Sigmoid colon (tissue), 4 donors: ENCODE data around the gene PCDHA5.
A peak's percentile ranks its signal among the peaks of the same experiment; 100 is the strongest.

Experiments used
- POLR2A ChIP-seq, 2 donors: fragments of 450-650 bp; IDR thresholded peaks; one replicate each; pipeline ENCODE4 v1.6.1; 2016; ENCODE audit warnings: antibody characterized with exemption in 2 of 2, mild to moderate bottlenecking in 2 of 2, moderate library complexity in 2 of 2
- POLR2AphosphoS5 ChIP-seq, 4 donors: sonication (generic); formaldehyde crosslinking; IDR thresholded peaks; one replicate each; pipeline ENCODE4 v1.6.1; 2017; ENCODE audit warnings: antibody characterized with exemption in 4 of 4
- TF ChIP-seq, protein P1 (sequence below), 4 experiments: fragments of 450-650 bp in 3 of 4; fragments of 200-600 bp in 1 of 4; IDR thresholded peaks; one replicate each; pipeline ENCODE4 v1.5.1; 2016 to 2019; ENCODE audit warnings: antibody characterized with exemption in 4 of 4, mild to moderate bottlenecking in 3 of 4, moderate library complexity in 2 of 4

DNA sequence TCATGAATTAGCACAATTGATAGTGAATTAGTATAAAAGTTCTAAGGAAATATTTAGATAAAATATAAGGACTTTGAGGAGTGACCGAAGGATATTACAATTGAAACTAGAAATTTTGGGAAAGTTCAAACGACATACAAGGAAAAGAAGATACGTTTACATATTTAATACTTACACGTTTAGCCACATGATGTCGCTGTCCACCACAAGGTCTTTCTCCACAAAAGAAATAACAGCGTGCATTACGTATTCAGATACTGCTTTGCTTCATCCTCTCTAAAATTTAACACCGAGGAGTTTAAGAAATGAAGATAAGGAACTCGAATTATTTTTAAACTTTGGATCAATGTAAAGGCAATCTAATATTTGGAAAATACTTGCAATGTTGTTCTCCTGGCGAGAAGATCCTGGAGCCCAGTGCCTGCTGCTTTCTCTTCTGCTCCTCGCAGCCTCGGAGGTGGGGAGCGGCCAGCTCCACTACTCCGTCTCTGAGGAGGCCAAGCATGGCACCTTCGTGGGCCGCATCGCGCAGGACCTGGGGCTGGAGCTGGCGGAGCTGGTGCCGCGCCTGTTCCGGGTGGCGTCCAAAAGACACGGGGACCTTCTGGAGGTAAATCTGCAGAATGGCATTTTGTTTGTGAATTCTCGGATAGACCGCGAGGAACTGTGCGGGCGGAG, 20.5 kb upstream of the PCDHA5 start, which contains the start of gene PCDHA3:
- TF ChIP-seq, protein P1, sequence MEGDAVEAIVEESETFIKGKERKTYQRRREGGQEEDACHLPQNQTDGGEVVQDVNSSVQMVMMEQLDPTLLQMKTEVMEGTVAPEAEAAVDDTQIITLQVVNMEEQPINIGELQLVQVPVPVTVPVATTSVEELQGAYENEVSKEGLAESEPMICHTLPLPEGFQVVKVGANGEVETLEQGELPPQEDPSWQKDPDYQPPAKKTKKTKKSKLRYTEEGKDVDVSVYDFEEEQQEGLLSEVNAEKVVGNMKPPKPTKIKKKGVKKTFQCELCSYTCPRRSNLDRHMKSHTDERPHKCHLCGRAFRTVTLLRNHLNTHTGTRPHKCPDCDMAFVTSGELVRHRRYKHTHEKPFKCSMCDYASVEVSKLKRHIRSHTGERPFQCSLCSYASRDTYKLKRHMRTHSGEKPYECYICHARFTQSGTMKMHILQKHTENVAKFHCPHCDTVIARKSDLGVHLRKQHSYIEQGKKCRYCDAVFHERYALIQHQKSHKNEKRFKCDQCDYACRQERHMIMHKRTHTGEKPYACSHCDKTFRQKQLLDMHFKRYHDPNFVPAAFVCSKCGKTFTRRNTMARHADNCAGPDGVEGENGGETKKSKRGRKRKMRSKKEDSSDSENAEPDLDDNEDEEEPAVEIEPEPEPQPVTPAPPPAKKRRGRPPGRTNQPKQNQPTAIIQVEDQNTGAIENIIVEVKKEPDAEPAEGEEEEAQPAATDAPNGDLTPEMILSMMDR (IDR thresholded peaks at IDR 0.05): peak in 1 of 4 experiments; percentile 11
- TF ChIP-seq POLR2AphosphoS5 (IDR thresholded peaks at IDR 0.05) (no peak), POLR2A (IDR thresholded peaks at IDR 0.05) (no peak)
